Measurements from ENCODE around the gene CC2D1B.

- TF ChIP-seq, protein P1, sequence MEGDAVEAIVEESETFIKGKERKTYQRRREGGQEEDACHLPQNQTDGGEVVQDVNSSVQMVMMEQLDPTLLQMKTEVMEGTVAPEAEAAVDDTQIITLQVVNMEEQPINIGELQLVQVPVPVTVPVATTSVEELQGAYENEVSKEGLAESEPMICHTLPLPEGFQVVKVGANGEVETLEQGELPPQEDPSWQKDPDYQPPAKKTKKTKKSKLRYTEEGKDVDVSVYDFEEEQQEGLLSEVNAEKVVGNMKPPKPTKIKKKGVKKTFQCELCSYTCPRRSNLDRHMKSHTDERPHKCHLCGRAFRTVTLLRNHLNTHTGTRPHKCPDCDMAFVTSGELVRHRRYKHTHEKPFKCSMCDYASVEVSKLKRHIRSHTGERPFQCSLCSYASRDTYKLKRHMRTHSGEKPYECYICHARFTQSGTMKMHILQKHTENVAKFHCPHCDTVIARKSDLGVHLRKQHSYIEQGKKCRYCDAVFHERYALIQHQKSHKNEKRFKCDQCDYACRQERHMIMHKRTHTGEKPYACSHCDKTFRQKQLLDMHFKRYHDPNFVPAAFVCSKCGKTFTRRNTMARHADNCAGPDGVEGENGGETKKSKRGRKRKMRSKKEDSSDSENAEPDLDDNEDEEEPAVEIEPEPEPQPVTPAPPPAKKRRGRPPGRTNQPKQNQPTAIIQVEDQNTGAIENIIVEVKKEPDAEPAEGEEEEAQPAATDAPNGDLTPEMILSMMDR (conservative IDR thresholded peaks at IDR 0.05; ENCODE audit: low read depth, low read length): no peak
- no peak for TF ChIP-seq EZH2 (IDR thresholded peaks at IDR 0.05; ENCODE audit: borderline replicate concordance, low read depth, low read length, poor library complexity, severe bottlenecking)
Measured at GRCh38 chr1:52341655-52342260, 24.2 kb downstream of the CC2D1B start.

Measured in A673 (cell line).